HG03108 (cell line): ENCODE data around the gene RYR2.
"Not testable (repeated sequence)": the region's sequence is repeated elsewhere in the genome, so short reads cannot be mapped to it uniquely, and the experiment has no call there.

Experiments used
- ATAC-seq: cut with Tn5 transposase; IDR thresholded peaks from one replicate; pipeline ENCODE4 v1.9.1; 2021; ENCODE audit warnings: moderate library complexity; ENCODE audit not compliant: unreplicated experiment

RYR2 gene

DNA sequence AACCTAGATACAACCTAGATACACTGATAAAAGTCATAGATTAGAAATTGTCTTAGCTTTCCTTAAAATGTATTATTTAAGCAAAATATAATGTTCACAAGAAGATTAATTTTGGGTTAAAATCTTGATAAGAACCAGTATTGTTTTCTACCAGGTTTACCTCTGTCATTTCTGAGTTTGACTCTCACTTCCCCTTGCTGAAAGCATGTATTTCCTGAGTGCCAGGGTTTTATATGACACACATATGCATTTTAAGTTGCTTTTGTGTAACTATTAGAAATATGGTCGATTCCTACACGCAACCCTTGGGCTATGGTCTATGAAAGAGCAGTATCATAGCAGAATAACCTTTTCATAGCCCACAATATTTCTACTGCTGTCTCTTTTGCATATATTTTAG is 497.1 kb downstream of the RYR2 start:
- no peak for ATAC-seq

DNA sequence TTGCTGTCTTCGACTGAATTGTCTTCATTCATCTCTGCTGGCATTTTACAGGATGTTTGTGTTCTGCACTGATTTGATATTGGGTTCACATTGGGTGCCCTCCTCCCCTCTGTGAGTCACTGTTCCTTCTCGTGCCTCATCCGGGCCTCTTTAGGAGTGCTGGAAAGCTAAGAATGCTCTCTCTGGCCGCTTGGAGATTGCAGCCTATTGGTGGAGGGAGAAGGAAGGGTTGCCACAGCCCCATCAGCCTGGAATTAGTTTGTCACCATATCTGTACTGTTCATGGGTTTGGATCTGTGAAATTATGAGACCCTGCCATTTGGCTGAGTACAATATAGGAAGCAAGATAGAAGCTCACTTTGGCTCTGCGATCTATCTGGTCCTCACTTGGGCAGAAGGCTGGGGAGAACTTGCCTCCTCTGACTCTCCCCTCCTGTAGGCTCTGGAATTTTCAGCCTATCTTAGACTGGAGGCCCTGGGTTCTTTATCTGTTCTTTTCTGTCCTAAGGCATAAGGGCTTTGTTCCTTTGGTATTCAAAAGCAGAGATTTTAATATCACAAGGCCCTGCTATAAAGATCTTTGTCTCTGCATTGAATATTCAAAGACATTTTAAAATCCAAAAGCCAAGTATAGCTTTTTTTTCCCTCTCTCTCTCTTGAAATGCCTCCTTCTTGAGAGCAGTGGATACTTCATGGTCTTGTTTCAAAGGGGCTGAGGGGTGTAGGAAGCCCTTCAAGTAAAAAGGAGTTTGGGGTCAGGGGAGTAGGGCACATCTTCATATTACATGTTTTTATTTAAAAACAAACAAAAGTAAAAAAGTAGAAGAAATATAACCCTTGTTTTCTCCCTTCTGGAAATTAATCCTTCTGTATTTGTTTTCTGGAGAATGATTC is 500.8 kb downstream of the RYR2 start:
- no peak for ATAC-seq

- ATAC-seq, result no peak
Measured at GRCh38 chr1:237553078-237553477, 511.1 kb downstream of the RYR2 start.

DNA sequence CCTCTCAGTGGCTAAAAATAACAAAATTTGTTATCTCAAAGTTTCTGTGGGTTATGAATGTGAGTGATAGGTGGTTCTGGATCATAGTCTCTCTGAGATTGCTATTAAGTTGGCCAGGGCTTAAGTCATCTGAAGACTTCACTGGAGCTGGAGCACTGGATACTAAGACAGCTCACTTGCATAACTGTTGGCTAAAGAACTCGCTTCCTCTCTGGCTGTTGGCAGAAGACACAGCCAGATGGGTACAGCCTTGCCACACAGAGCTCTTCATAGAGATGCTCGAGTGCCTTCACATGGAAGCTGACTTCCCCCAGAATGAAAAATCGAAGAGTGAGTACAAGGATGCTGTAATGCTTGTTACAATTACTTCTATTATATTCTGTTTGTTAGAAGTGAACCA is 514.9 kb downstream of the RYR2 start:
- no peak for ATAC-seq

- peak; percentile 64 for ATAC-seq
Measured at GRCh38 chr1:237562242-237562823, 520.3 kb downstream of the RYR2 start.

- no peak for ATAC-seq
Measured at GRCh38 chr1:237565236-237565635, 523.3 kb downstream of the RYR2 start.

DNA sequence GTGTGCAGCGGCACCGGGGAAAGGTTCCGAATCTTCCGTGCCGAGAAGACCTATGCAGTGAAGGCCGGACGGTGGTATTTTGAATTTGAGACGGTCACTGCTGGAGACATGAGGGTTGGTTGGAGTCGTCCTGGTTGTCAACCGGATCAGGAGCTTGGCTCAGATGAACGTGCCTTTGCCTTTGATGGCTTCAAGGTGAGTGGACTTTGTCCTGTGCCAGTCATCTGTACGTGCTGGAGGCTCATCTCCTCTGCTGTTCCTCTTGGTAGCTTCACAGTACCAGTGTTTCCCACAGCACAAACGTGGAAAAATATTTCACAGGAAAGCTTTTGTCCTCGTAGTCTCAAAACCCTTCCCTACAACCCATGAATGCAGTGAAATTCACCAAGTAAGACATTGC is 524.6 kb downstream of the RYR2 start:
- no peak for ATAC-seq

DNA sequence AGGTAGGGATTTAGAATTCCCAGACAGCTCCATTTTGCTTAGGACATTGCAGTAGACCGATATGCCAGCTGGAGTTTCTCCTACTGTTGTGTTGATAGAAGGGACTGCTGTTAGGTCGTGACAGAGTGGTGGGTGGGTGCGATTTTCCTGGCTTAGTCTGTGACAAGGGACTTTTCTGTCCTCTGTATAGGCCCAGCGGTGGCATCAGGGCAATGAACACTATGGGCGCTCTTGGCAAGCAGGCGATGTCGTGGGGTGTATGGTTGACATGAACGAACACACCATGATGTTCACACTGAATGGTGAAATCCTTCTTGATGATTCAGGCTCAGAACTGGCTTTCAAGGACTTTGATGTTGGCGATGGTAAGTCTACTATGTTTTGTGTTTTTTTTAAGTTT is 527.0 kb downstream of the RYR2 start:
- ATAC-seq, result no peak

DNA sequence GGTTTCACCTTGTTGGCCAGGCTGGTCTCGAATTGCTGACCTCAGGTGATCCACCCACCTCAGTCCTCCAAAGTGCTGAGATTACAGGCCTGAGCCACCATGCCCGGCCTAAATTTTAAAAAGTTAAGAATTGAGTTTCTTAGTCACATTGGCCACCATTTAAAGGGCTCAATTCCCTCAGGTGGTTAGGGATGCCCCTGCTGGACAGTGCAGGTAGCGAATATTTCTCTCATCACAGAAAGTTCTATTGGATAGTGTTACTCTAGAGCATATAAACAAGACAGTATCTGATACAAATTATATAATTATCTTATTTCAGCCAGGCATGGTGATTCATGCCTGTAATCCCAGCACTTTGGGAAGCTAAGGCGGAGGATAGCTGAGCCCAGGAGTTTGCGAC is 528.5 kb downstream of the RYR2 start:
- no peak for ATAC-seq

GRCh38 chr1:237574536-237574935 is 532.6 kb downstream of the RYR2 start:
- no peak for ATAC-seq

DNA sequence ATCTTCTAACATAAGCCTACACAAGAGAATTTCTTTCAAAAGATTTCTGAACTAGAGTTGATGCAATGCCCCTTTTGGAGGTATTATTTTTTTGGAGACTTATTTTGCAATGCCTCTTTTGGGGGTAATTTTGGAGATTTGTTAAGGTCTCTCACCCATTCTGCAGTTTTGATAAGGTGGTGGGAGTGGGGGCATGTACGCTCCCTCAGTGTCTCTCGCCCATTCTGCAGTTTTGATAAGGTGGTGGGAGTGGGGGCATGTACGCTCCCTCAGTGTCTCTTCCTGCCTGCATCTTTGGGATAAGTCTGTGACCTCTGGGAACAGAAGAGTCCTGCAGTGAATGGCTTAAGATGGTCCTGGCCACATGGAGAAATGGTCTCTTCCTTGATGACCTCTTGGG is 536.6 kb downstream of the RYR2 start:
- no peak for ATAC-seq

DNA sequence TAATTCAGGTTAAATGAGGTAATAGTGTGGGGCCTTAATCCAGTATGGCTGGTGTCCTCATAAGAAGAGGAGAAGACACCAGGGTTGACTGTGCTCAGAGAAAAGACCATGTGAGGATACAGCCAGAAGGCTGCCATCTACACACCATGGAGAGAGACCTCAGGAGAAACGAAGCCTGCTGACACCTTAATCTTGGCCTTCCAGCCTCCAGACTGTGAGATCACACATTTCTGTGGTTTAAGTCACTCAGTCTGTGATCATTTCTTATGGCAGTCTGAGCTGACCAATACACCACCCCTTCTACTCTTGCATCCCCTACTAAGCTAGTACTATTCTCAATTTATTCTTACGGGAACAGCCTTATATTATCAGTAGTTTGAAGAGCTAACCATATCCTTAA is 538.7 kb downstream of the RYR2 start:
- no peak for ATAC-seq

DNA sequence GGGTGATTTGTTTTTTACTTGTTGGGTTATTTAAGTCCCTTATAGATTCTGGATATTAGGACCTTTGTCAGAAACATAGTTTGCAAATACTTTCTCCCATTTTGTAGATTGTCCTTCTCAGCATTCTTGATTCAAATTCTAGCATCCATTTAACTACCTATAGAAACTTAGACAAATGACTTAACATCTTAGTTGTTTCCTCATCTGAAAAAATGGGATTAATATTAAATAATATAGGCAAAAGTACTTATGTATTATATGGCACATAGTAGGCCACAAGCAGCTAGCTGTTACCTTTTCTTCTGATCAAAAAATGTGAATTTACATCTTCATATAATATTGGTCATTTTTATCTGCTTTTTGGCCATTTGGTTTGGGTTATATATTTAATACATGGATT is 541.3 kb downstream of the RYR2 start:
- no peak for ATAC-seq

DNA sequence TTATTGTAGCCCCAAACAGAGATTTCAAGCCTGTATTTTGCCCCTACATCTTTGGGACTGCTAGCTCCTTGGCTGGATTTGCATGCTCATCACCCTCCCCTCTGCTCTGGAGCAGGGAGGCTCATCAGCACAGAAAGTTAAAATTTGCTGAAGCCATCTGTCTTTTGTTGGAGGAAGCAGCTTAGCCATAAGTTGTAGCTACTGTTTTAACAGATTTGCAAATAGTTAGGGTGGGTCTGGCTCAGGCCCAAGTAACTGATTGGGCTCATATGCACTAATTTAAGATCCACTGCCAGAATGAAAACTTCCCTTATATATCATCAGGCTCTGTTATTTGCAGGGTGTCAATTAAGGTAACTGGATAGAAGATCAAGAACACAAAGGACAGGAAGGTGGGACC is 541.8 kb downstream of the RYR2 start:
- no peak for ATAC-seq

GRCh38 chr1:237590386-237590785 is 548.4 kb downstream of the RYR2 start:
- ATAC-seq, result no peak

DNA sequence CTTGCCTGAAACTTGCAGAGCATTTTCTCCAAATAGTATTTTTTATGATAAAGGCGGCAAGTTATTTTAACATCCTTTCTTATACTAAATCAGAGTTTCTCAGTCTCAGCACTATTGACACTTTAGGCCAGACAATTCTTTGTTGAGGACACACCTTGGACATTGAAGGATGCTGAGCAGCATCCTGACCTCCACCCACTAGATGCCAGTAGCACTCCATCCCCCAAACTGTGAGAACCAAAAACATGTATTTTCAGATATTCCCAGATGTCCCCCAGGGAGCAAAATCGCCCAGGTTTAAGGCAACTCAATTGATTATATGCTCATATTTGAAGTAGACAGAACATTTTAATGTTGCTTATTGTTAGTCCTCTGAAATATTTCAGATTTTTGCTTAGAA is 549.4 kb downstream of the RYR2 start:
- no peak for ATAC-seq

DNA sequence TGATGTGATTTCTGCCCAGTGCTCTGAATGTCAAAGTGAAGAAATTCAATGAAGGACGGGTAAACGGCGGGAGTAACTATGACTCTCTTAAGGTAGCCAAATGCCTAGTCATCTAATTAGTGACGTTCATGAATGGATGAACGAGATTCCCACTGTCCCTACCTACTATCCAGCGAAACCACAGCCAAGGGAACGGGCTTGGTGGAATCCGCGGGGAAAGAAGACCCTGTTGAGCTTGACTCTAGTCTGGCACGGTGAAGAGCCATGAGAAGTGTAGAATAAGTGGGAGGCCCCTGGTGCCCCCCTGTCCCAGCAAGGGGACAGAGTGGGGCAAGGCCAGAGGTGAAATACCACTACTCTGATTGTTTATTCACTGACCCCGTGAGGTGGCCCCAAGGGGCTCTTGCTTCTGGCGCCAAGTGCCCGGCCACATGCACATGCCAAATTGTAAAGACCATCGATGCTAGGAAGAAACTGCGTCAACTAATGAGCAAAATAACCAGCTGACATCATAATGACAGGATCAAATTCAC is 561.1 kb downstream of the RYR2 start:
- ATAC-seq, result not testable (repeated sequence)

DNA sequence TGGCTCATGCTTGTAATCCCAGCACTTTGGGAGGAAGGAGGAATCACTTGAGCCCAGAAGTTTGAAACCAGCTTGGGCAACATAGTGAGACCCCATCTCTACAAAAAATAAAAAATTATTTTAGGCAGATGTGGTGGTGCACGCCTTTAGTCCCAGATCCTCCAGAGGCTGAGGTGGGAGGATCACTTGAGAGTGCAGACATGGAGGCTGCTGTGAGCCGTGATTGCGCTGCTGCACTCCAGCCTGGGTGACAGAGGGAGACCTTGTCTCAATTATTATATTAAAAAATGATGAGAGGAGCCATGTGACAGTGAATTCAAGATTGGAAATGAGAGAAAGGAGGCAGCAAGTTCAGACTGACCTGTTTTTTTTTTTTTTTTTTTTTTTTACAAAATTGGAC is 566.4 kb downstream of the RYR2 start:
- ATAC-seq, result no peak

- no peak for ATAC-seq
Measured at GRCh38 chr1:237610157-237610556, 568.2 kb downstream of the RYR2 start.

DNA sequence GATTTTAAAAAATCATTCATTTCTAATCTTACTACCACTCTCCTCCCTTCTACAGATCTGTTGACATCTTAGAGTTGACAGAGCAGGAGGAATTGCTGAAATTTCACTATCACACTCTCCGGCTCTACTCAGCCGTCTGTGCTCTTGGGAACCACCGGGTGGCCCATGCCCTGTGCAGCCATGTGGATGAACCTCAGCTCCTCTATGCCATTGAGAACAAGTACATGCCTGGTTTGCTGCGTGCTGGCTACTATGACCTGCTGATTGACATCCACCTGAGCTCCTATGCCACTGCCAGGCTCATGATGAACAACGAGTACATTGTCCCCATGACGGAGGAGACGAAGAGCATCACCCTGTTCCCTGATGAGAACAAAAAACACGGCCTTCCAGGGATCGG is 572.0 kb downstream of the RYR2 start:
- ATAC-seq, result no peak

GRCh38 chr1:237619553-237619952 is 577.6 kb downstream of the RYR2 start:
- ATAC-seq, result no peak

- ATAC-seq, result no peak
Measured at GRCh38 chr1:237634922-237635321, 592.9 kb downstream of the RYR2 start.
